Measurements from ENCODE around the gene SLC39A7. TPM values are rescaled to one million over a fixed set of nuclear protein-coding genes. Genes with fewer than 3 reads are reported as not detected.

SLC39A7 gene
- total and polyA plus RNA-seq, 11 donors = 39.9 to 197 (median 55.3) TPM

DNA sequence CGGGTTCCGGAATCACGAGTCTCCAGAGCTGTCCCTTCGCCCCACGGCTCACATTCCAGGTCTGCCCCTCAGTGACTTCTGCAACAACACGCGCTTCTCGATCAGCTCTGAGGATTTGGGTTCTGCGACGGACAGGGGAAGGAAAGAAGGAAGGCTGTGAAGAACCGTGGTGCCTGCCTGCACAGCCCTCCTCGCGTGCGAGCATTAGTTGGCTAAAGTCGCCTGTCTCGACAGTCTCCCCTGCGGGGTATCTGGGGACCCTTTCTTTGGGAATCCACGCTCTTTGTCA, 47.9 kb downstream of the SLC39A7 start:
- peak in 3 of 4 donors; percentile 1 to 22 (median 6) for ATAC-seq

GRCh38 chr6:33248932-33249731, 48.5 kb downstream of the SLC39A7 start:
- ATAC-seq (peak; percentile 96 to 97 (median 96)), DNase-seq (peak; percentile 97 to 99 (median 98))
- peak overlapping the region; percentile 70 to 98 (median 92) for H3K27ac ChIP-seq
- intact Hi-C loops (cut with DNase I) = loop anchor here (1.0 to 10.0 kb wide), 21 partner anchors 37 to 364 kb away; partner anchors contain the start of genes RXRB (in 4 of the 10), SLC39A7 (in 4 of the 10), RING1 (in 3 of the 10) and HSD17B8 (in 2 of the 10)
- TF ChIP-seq POLR2A (IDR thresholded peaks at IDR 0.05) (peak in 1 of 2 donors; percentile 80), CTCF (IDR thresholded peaks at IDR 0.05) (peak in 7 of 12 donors; percentile 17 to 59 (median 30))
- H3K4me1 ChIP-seq = peaks cover 0 to 31% (median 20%) of the 10 kb centered on the region in 12 donors
- WGBS, 4 donors = 0 to 1% (median 0%) methylated on average over 39 to 58 of the region's 58 CpGs
- H3K9me3 ChIP-seq = no peaks in the 10 kb centered on the region
- peak overlapping the region; percentile 27 to 70 (median 64) for H3K4me3 ChIP-seq
- H3K36me3 ChIP-seq = peaks cover 0 to 32% (median 7%) of the 10 kb centered on the region in 9 donors
- no peaks in the 10 kb centered on the region for H3K27me3 ChIP-seq

More for the DNA sequence above, 47.9 kb downstream of the SLC39A7 start:
- H3K4me1 ChIP-seq = peaks cover 0 to 31% (median 20%) of the 10 kb centered on the region in 12 donors
- H3K4me3 ChIP-seq = peak overlapping the region; percentile 12 to 70 (median 64)
- peaks cover 0 to 28% (median 7%) of the 10 kb centered on the region in 9 donors for H3K36me3 ChIP-seq
- DNase-seq = no peak
- TF ChIP-seq POLR2A (IDR thresholded peaks at IDR 0.05) (no peak), CTCF (IDR thresholded peaks at IDR 0.05) (peak in 3 of 12 donors; percentile 2 to 11 (median 10))
- H3K27ac ChIP-seq = peak overlapping the region; percentile 70 to 98 (median 90)
- WGBS, 4 donors = 1 to 2% (median 1%) methylated on average over 11 to 18 of the region's 18 CpGs
- H3K27me3 ChIP-seq = no peaks in the 10 kb centered on the region
- no peaks in the 10 kb centered on the region for H3K9me3 ChIP-seq
- intact Hi-C loops (cut with DNase I) = loop anchor here (1.0 to 10.0 kb wide), 20 partner anchors 36 to 364 kb away; partner anchors contain the start of genes RING1 (in 3 of the 10), RXRB (in 3 of the 10), SLC39A7 (in 3 of the 10) and HSD17B8 (in 2 of the 10)

GRCh38 chr6:33249732-33250630, 49.3 kb downstream of the SLC39A7 start:
- Histone ChIP-seq H3K9me3 (no peaks in the 10 kb centered on the region), H3K27me3 (no peaks in the 10 kb centered on the region), H3K36me3 (peaks cover 0 to 40% (median 9%) of the 10 kb centered on the region in 9 donors), H3K4me1 (peaks cover 0 to 31% (median 20%) of the 10 kb centered on the region in 12 donors), H3K27ac (peak overlapping the region; percentile 60 to 98 (median 92)), H3K4me3 (peak overlapping the region; percentile 27 to 70 (median 64))
- DNase-seq = peak; percentile 30 to 62 (median 40)
- intact Hi-C loops (cut with DNase I) = loop anchor here (1.0 to 10.0 kb wide), 18 partner anchors 38 to 365 kb away; partner anchors contain the start of genes RXRB (in 4 of the 10), SLC39A7 (in 4 of the 10), RING1 (in 3 of the 10) and HSD17B8 (in 2 of the 10)
- TF ChIP-seq CTCF (IDR thresholded peaks at IDR 0.05) = no peak
- no peak for TF ChIP-seq POLR2A (IDR thresholded peaks at IDR 0.05)
- peak in 3 of 4 donors; percentile 1 to 3 (median 1) for ATAC-seq
- 12 to 23% (median 14%) methylated on average over 10 to 15 of the region's 15 CpGs for WGBS, 4 donors
